Gastrocnemius medialis (tissue), 4 donors: ENCODE results near the gene CIZ1. TPM values are rescaled to one million over a fixed set of nuclear protein-coding genes. Genes with fewer than 3 reads are reported as not detected.

ENCODE experiments used
- ATAC-seq, 2 donors: fragments of 150-250 bp; one replicate each; pipeline ENCODE4 v1.9.1; 2016
- DNase-seq, 2 donors: peaks; one replicate each; pipeline ENCODE4 v3.0.0-alpha.2; 2019
- H3K27ac ChIP-seq, 4 donors: fragments of 200-600 bp; sonication (generic); 1 replicate in 1 of 4; 2 replicates in 3 of 4; pipeline ENCODE4 v1.5.1; 2016 to 2018; ENCODE audit warnings: mild to moderate bottlenecking in 2 of 4, moderate library complexity in 1 of 4
- H3K27me3 ChIP-seq, 3 donors: fragments of 200-600 bp; sonication (generic) in 2 of 3; 1 replicate in 1 of 3; 2 replicates in 2 of 3; pipeline versions ENCODE4 v1.5.1 to v1.6.0; 2016 to 2019; ENCODE audit warnings: mild to moderate bottlenecking in 1 of 3, moderate library complexity in 1 of 3
- H3K36me3 ChIP-seq, 2 donors: fragments of 200-600 bp; sonication (generic) in 1 of 2; one replicate each; pipeline ENCODE4 v1.5.1; 2017 to 2018
- H3K4me1 ChIP-seq, 2 donors: fragments of 200-600 bp; sonication (generic) in 1 of 2; one replicate each; pipeline ENCODE4 v1.5.1; 2016 to 2017; ENCODE audit warnings: mild to moderate bottlenecking in 2 of 2
- H3K4me3 ChIP-seq, 4 donors: fragments of 200-600 bp; sonication (generic) in 3 of 4; 1 replicate in 1 of 4; 2 replicates in 3 of 4; pipeline ENCODE4 v1.5.1; 2016 to 2019; ENCODE audit warnings: mild to moderate bottlenecking in 2 of 4
- H3K9me3 ChIP-seq, 3 donors: fragments of 200-600 bp; sonication (generic) in 2 of 3; 1 replicate in 1 of 3; 2 replicates in 2 of 3; pipeline ENCODE4 v1.5.1; 2016 to 2019
- CTCF ChIP-seq, 5 experiments: fragments of 450-650 bp in 3 of 5; fragments of 200-600 bp in 2 of 5; sonication (generic) in 2 of 5; IDR thresholded peaks in 4 of 5; conservative IDR thresholded peaks in 1 of 5; 1 replicate in 4 of 5; 2 replicates in 1 of 5; pipeline ENCODE4 v1.5.1; 2016 to 2019; ENCODE audit warnings: antibody characterized with exemption in 5 of 5, mild to moderate bottlenecking in 3 of 5, moderate library complexity in 3 of 5
- POLR2A ChIP-seq, 2 donors: fragments of 450-650 bp; IDR thresholded peaks; one replicate each; pipeline ENCODE4 v1.6.1; 2017; ENCODE audit warnings: antibody characterized with exemption in 2 of 2, mild to moderate bottlenecking in 2 of 2, moderate library complexity in 2 of 2
- in situ Hi-C, 4 donors: fragments of 200-750 bp; cut with MboI; loops; one replicate each; pipeline versions ENCODE4 v1.15.0 to v1.8.0; 2017; ENCODE audit warnings: low sequenced_read_pairs in 4 of 4
- intact Hi-C: fragments of 100-400 bp; cut with DNase I; formaldehyde crosslinking; loops from one replicate; pipeline ENCODE4 v1.15.1; 2023; ENCODE audit warnings: low total_unique reads
- total RNA-seq, 4 donors: library from RNA; depleted of rRNA; stranded (reverse); fragments of >200 nt; gene quantifications; one replicate each; pipeline versions ENCODE4 v1.1.0 to v1.2.3, GENCODE V29; 2016

CIZ1 gene
- total RNA-seq, 4 donors from 2014 or later = 47.8 to 61.3 (median 53.0) TPM

GRCh38 chr9:128218172-128218517 is 26.8 kb upstream of the CIZ1 start:
- intact Hi-C loops (no loop called here), in situ Hi-C loops (no loop called here)
- no peak overlapping the region for H3K27ac ChIP-seq

GRCh38 chr9:128216781-128217553 is 25.6 kb upstream of the CIZ1 start:
- TF ChIP-seq CTCF (IDR thresholded peaks at IDR 0.05 in 4 of 5, conservative IDR thresholded peaks at IDR 0.05 in 1 of 5) = no peak
- no peak for TF ChIP-seq POLR2A (IDR thresholded peaks at IDR 0.05)
- in situ Hi-C loops = no loop called here
- no peaks in the 10 kb centered on the region for H3K4me1 ChIP-seq
- no peaks in the 10 kb centered on the region for H3K36me3 ChIP-seq
- H3K27ac ChIP-seq = no peak overlapping the region
- no peaks in the 10 kb centered on the region for H3K27me3 ChIP-seq
- no peak overlapping the region for H3K4me3 ChIP-seq
- H3K9me3 ChIP-seq = no peaks in the 10 kb centered on the region
- ATAC-seq (no peak), DNase-seq (peak in 1 of 2 donors; percentile 31)
- intact Hi-C loops = no loop called here

More at GRCh38 chr9:128218172-128218517, 26.8 kb upstream of the CIZ1 start:
- Histone ChIP-seq H3K36me3 (no peaks in the 10 kb centered on the region), H3K9me3 (no peaks in the 10 kb centered on the region), H3K4me3 (peak overlapping the region; percentile 29 to 53 (median 46)), H3K27me3 (no peaks in the 10 kb centered on the region), H3K4me1 (no peaks in the 10 kb centered on the region)
- no peak for ATAC-seq
- TF ChIP-seq CTCF (IDR thresholded peaks at IDR 0.05 in 4 of 5, conservative IDR thresholded peaks at IDR 0.05 in 1 of 5) (no peak), POLR2A (IDR thresholded peaks at IDR 0.05) (no peak)
- DNase-seq = no peak

- Histone ChIP-seq H3K27ac (peak overlapping the region in 3 of 4 donors; percentile 22 to 31 (median 30)), H3K9me3 (no peaks in the 10 kb centered on the region), H3K4me3 (no peak overlapping the region), H3K36me3 (no peaks in the 10 kb centered on the region), H3K4me1 (no peaks in the 10 kb centered on the region), H3K27me3 (no peaks in the 10 kb centered on the region)
- in situ Hi-C loops (no loop called here), intact Hi-C loops (no loop called here)
- TF ChIP-seq POLR2A (IDR thresholded peaks at IDR 0.05) (no peak), CTCF (IDR thresholded peaks at IDR 0.05 in 4 of 5, conservative IDR thresholded peaks at IDR 0.05 in 1 of 5) (no peak)
- peak in 1 of 2 donors; percentile 28 for ATAC-seq
- peak in 1 of 2 donors; percentile 41 for DNase-seq
These were observed 24.4 kb upstream of the CIZ1 start for GRCh38 chr9:128215491-128216409.

GRCh38 chr9:128214571-128215490 is 23.5 kb upstream of the CIZ1 start:
- H3K27ac ChIP-seq = peak overlapping the region in 3 of 4 donors; percentile 22 to 31 (median 30)
- ATAC-seq = no peak
- intact Hi-C loops (no loop called here), in situ Hi-C loops (no loop called here)
- no peaks in the 10 kb centered on the region for H3K27me3 ChIP-seq
- no peak overlapping the region for H3K4me3 ChIP-seq
- DNase-seq = no peak
- TF ChIP-seq CTCF (IDR thresholded peaks at IDR 0.05 in 4 of 5, conservative IDR thresholded peaks at IDR 0.05 in 1 of 5) = no peak
- TF ChIP-seq POLR2A (IDR thresholded peaks at IDR 0.05) = no peak
- no peaks in the 10 kb centered on the region for H3K36me3 ChIP-seq
- no peaks in the 10 kb centered on the region for H3K4me1 ChIP-seq
- no peaks in the 10 kb centered on the region for H3K9me3 ChIP-seq
